ENCODE data around the gene TTC21B.

TTC21B gene

DNA sequence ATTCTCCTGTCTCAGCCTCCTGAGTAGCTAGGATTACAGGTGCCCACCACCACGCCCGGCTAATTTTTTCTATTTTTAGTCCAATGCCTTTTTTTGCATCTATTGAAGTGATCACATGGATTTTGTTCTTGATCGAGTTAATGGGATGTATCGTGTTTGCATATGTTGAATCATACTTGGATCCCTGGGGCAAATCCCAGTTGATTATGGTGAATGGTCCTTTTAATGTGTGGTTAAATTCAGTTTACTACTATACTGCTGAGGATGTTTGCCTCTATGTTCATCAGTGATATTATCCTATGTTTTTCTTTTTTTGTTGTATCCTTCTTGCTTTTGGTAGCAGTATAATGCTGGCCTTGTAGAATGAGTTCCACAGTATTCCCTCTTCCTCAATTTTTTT, 8.2 kb upstream of the TTC21B start:
- no peak for TF ChIP-seq ZNF416 (tag by site-specific recombination; IDR thresholded peaks at IDR 0.05)
- TF ChIP-seq ZBTB20 (tag by site-specific recombination; IDR thresholded peaks at IDR 0.05), result no peak
- no peak for TF ChIP-seq WT1 (tag by site-specific recombination; IDR thresholded peaks at IDR 0.05)
- no peak for TF ChIP-seq ZBTB7A (tag by site-specific recombination; IDR thresholded peaks at IDR 0.05; ENCODE audit: low read depth)
- TF ChIP-seq ZNF529 (tag by site-specific recombination; IDR thresholded peaks at IDR 0.05; ENCODE audit: insufficient replicate concordance), result no peak
- TF ChIP-seq ZNF521 (tag by site-specific recombination; IDR thresholded peaks at IDR 0.05), result no peak
- no peak for TF ChIP-seq KLF1 (tag by site-specific recombination; IDR thresholded peaks at IDR 0.05)
- no peak for TF ChIP-seq ZFP37 (tag by site-specific recombination; IDR thresholded peaks at IDR 0.05)
- TF ChIP-seq ZBTB1 (tag by site-specific recombination; IDR thresholded peaks at IDR 0.05), result no peak
- no peaks in the 10 kb centered on the region for H3K36me3 ChIP-seq (ENCODE audit: control insufficient read depth in 2 of 2, insufficient read depth in 1 of 2, low read length in 2 of 2)
- POLR2A ChIA-PET, result no interaction called here
- no peak overlapping the region for H3K4me3 ChIP-seq (ENCODE audit: low read depth, low read length)
- CTCF ChIA-PET, result no interaction called here
- H3K9me3 ChIP-seq (ENCODE audit: control insufficient read depth, insufficient read depth, low read depth, low read length), result no peaks in the 10 kb centered on the region
- no peaks in the 10 kb centered on the region for H3K4me1 ChIP-seq (ENCODE audit: control insufficient read depth, insufficient read depth, low read length)
- H3K27ac ChIP-seq (ENCODE audit: extremely low read depth, low read depth, low read length), result no peak overlapping the region

DNA sequence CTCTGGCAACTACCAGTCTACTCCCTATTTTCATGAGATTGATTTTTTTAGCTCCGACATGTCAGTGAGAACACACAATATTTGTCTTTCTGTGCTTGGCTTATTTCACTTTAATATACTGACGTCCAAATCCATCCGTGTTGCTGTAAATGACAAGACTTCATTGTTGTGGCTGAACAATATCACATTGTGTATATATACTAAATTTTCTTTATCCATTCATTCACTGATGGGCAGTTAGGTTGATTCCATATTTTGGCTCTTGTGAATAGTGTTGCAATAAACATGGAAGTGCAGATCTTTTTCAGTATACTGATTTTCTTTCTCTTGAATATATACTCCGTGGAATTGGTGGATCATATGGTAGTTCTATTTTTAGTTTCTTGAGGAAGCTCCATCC, 5.8 kb upstream of the TTC21B start:
- Histone ChIP-seq H3K27ac (ENCODE audit: extremely low read depth, low read depth, low read length) (no peak overlapping the region), H3K4me1 (ENCODE audit: control insufficient read depth, insufficient read depth, low read length) (no peaks in the 10 kb centered on the region), H3K36me3 (ENCODE audit: control insufficient read depth in 2 of 2, insufficient read depth in 1 of 2, low read length in 2 of 2) (no peaks in the 10 kb centered on the region), H3K9me3 (ENCODE audit: control insufficient read depth, insufficient read depth, low read depth, low read length) (no peaks in the 10 kb centered on the region), H3K4me3 (ENCODE audit: low read depth, low read length) (no peak overlapping the region)
- ChIA-PET CTCF (interaction anchor here (0.9 kb wide), 1 partner anchor 147 kb away, joined by 3 read pairs; no protein-coding TSS in a partner anchor), POLR2A (no interaction called here)
- no peak for TF ChIP-seq WT1 (tag by site-specific recombination; IDR thresholded peaks at IDR 0.05)
- TF ChIP-seq ZNF600 (tag by site-specific recombination; IDR thresholded peaks at IDR 0.05), result no peak
- TF ChIP-seq HOXC10 (CRISPR knock-in tag; IDR thresholded peaks at IDR 0.05), result no peak
- TF ChIP-seq SALL2 (tag by site-specific recombination; IDR thresholded peaks at IDR 0.05; ENCODE audit: borderline replicate concordance), result no peak

- no peaks in the 10 kb centered on the region for H3K4me1 ChIP-seq (ENCODE audit: control insufficient read depth, insufficient read depth, low read length)
- no peaks in the 10 kb centered on the region for H3K36me3 ChIP-seq (ENCODE audit: control insufficient read depth in 2 of 2, insufficient read depth in 1 of 2, low read length in 2 of 2)
- TF ChIP-seq ZNF549 (tag by site-specific recombination; IDR thresholded peaks at IDR 0.05), result peak; percentile 95
- no peak for TF ChIP-seq ZNF133 (tag by site-specific recombination; IDR thresholded peaks at IDR 0.05)
- no peak for TF ChIP-seq ZNF529 (tag by site-specific recombination; IDR thresholded peaks at IDR 0.05; ENCODE audit: insufficient replicate concordance)
- TF ChIP-seq CTCF (tag by site-specific recombination; IDR thresholded peaks at IDR 0.05), result no peak
- POLR2A ChIA-PET, result no interaction called here
- H3K9me3 ChIP-seq (ENCODE audit: control insufficient read depth, insufficient read depth, low read depth, low read length), result no peaks in the 10 kb centered on the region
- H3K4me3 ChIP-seq (ENCODE audit: low read depth, low read length), result no peak overlapping the region
- CTCF ChIA-PET, result interaction anchor here (1.0 kb wide), 1 partner anchor 169 kb away, joined by 3 read pairs; the partner anchor contains the start of gene SCN1A
- H3K27ac ChIP-seq (ENCODE audit: extremely low read depth, low read depth, low read length), result no peak overlapping the region
These were observed 4.9 kb upstream of the TTC21B start for GRCh38 chr2:165958313-165958960.

- Histone ChIP-seq H3K4me3 (ENCODE audit: low read depth, low read length) (no peak overlapping the region), H3K4me1 (ENCODE audit: control insufficient read depth, insufficient read depth, low read length) (no peaks in the 10 kb centered on the region), H3K36me3 (ENCODE audit: control insufficient read depth in 2 of 2, insufficient read depth in 1 of 2, low read length in 2 of 2) (no peaks in the 10 kb centered on the region), H3K9me3 (ENCODE audit: control insufficient read depth, insufficient read depth, low read depth, low read length) (no peaks in the 10 kb centered on the region), H3K27ac (ENCODE audit: extremely low read depth, low read depth, low read length) (no peak overlapping the region)
- POLR2A ChIA-PET, result no interaction called here
- CTCF ChIA-PET, result interaction anchor here (4.7 kb wide), 1 partner anchor 171 kb away, joined by 21 read pairs; the partner anchor contains the start of gene SCN1A
- TF ChIP-seq KLF1 (tag by site-specific recombination; IDR thresholded peaks at IDR 0.05) (no peak), PRDM2 (tag by site-specific recombination; IDR thresholded peaks at IDR 0.05; ENCODE audit: borderline replicate concordance) (no peak), KLF10 (tag by site-specific recombination; IDR thresholded peaks at IDR 0.05) (no peak), ZNF433 (tag by site-specific recombination; IDR thresholded peaks at IDR 0.05; ENCODE audit: low read depth) (no peak), ZNF362 (tag by site-specific recombination; IDR thresholded peaks at IDR 0.05) (no peak)
These were observed 3.6 kb upstream of the TTC21B start for GRCh38 chr2:165957030-165957675.
